Measurements from ENCODE around the gene L3MBTL4.
"Not testable (repeated sequence)": the region's sequence is repeated elsewhere in the genome, so short reads cannot be mapped to it uniquely, and the experiment has no call there.

The L3MBTL4 gene

DNA sequence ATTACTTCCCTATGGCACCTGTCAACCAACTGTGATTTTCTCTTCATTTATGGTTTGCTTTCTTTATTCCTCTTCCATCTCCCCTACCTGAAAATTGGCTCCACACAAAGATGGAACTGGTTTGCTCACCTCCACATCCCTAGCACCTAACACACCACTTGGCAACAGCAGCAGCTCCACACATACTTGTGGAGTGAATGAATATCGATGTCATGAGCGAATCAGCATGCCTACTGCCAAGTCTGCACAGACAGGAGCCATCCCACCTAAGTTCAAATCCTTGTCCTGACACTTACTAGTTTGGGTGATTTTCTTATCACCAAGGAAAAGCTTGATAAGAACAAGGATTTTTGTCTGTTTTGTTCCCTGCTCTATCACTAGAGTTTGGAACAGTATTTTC lies 328.0 kb downstream of the L3MBTL4 start:
- no peak for DNase-seq

DNA sequence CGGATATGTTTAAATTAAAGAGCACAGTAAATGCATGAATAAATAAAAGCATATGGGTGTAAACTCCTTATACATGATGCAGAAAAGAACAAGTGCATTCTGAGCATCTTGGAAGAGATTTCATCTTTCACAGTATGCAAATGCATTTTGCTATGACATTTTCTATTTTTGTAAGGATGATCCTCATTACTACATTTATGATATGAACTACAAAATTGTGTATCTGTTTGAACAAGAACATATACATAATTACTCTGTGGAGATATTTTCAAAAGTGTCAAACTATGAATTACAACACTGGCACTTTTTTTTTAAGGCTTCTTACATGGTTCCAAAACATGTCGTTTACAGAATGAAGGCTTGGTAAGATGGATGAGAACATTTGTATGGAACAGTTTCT lies 335.3 kb downstream of the L3MBTL4 start:
- no peak for DNase-seq

DNA sequence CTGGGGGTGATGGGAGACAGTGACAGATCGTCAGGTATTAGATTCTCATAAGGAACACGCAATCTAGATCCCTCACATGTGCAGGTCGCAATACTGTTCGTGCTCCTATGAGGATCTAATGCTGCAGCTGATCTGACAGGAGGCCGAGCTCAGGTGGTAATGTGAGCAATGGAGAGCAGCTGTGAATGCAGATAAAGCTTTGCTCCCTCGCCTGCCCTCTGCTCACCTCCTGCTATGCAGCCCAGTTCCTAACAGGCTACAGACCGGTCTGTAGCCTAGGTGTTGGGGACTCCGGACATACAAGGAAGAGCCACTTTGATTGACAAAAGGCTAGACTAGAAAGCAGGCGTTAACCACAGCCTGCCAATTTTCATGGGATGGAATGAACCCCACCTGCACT lies 335.8 kb downstream of the L3MBTL4 start:
- DNase-seq = no peak

DNA sequence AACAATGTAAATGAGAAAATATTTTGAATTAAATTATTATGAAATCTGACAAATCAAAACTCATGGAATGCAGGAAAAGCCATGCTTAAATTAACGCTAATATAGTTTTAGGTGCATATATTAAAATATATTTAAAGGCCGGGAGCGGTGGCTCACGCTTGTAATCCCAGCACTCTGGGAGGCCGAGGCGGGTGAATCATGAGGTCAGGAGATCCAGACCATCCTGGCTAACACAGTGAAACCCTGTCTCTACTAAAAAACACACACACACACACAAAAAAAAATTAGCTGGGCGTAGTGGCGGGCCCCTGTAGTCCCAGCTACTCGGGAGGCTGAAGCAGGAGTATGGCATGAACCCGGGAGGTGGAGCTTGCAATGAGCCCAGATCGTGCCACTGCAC lies 342.3 kb downstream of the L3MBTL4 start:
- DNase-seq = not testable (repeated sequence)

DNA sequence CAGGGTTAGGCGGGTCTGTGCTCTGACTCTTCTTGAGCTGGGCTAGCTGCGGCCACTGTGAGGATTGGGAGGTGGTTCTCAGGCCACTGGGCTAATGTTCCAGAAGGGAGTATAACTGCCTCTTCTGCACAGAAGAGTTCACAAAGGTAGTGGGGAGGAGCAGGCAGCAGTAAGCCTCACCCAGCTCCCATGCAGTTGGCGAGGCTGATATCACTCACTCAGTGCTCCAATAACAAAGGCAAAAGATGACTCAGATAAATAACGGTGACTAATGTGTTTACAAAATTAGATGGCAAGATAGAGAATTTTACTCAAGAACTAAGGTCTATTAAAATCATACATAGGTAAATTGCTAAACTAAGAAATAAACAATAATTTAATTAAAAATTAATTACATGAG lies 345.2 kb downstream of the L3MBTL4 start:
- no peak for DNase-seq

DNA sequence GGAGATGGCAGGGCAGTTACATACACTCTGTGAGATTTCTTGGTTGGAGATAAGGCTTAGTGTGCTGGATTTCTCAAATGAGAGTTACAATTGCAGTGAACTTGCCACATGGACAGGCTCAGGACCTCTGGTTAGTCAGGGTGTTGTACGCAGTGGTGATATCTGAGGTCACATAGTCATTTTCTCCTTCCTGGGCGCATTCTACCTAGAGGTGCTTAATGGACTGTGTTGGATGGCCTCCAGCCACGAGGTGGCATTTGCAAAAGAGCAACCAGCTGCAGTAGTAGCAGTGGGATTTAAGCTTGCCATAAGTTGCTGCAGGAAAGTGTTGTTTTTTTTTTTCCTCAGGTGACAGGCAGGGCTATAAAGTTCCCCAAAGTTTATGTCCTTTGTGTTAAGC lies 345.6 kb downstream of the L3MBTL4 start:
- no peak for DNase-seq

DNA sequence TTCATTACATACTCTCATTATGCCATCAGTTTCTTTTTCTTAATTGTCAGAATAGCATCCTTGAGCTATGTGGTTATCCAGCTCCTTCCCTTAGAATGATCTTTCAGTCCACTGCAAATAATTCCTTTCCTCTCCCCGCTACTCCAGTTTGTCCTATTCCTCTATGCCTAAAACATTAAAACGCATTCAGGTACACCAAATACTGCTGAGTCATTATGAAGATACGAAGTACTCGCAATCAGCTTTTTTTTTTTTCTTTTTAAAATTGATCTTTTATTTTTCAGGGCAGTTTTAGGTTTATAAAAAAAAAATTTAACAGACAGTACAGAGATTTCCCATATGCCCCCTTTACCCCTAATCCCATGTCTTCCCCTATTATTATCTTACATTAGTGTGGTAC lies 354.6 kb downstream of the L3MBTL4 start:
- DNase-seq = no peak

DNA sequence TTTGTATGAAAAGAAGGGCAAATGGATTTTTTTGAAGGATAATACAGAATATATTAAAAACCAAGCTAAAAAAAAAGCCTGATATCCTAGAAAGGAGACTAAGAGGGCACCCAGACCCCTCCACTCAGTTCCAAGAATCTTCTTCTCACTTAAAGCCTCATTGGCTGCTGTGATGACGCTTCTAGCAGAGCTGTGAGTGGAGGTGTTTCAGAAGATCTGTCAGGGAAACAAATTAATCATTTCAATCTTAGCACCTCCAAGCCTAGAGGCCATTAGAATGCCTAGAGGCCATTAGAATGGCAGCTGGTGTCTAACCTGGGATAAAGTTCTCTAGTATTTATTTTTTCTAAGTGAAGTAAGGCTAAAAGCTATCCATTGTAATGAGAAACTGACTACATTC lies 355.2 kb downstream of the L3MBTL4 start:
- DNase-seq = peak; percentile 5

DNA sequence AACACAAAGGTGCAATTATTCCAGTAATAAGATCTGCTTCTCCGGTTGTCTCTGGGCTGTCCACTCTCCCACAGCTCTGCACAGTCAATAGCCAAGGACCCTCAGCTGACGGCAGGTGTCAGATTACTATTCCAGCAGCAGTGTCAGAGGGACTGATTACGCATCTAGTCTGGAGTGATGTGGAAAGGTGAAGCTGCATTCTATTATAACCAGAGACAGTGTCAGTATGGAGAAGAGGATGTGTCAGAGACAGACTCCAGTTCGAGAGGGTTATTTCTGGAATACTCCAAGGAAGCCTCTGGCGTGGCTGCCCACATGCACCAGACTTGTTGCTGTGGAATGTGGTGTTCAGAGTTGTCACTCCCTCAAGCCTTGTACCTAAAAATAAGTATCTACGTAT lies 355.8 kb downstream of the L3MBTL4 start:
- DNase-seq = peak; percentile 82

DNA sequence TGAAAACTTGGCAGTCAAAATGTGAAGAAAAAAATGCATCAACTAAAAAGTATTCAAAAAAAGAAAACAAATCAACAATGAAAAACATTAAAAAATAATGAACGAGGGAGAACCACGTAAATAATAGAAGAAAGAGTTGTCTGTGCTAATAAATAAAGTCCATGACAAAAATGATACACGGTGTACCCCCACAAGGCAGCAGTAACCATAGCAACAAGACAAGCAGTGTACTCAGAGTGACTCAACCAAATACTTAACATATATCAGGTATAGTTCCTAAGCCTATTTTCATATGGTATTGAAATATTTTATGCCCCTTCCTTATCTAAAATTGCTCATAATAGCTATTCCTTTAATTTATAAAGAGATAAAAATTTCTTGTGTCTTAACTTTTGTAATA lies 357.1 kb downstream of the L3MBTL4 start:
- no peak for DNase-seq

DNA sequence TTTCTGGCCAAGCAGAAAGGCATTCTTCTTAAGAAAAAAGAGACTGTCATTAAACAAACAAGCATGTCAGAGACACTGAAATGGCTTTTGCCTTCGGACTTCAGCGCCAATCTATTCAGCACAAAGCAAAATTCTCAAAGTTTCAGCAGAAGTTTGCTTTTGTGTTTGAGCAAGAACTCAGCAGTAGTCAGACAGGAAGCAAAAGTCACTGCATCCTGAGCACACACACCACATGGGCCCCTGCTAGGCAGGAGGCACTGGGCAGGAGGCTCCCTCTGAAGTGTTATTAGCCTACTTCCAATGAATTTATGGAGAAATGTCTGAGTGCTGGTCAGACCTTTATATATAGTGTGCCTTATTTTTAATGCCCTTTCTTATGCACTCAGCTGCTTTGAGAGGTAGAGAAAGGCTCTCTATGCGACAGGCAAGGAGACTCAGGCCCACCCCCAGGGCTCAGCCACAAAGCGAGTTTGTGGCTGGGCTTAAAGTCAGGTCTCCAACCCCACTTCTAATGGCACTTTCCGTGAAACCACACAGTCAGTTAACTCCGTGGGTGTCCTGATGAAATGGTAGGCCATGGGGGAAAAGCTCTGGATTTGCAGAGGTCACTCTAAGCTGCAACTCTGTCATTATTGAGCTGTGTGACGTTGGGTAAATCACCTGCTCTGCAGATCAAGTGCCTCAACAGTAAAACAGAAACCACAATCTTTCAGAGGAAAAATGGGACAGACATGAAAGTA lies 358.4 kb downstream of the L3MBTL4 start:
- no peak for DNase-seq

DNA sequence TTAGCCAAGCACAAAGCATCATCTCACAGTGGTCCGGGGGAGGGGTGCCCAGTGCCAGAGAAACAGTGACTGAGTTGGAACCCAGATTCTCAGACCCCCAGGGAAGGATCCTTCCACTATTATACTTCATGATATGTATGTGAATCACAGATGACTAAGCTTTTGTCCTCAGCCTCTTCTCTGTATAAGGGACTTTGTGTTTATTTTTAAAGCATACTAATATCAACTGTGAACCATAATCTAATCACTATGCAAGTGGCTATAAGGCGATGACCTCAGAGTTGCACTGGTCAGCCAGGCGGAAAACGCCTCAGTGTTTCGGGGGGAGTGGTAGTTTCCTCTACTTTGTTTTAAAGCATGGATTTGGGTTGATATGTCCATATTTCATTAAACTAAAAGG lies 359.0 kb downstream of the L3MBTL4 start:
- DNase-seq = no peak

DNA sequence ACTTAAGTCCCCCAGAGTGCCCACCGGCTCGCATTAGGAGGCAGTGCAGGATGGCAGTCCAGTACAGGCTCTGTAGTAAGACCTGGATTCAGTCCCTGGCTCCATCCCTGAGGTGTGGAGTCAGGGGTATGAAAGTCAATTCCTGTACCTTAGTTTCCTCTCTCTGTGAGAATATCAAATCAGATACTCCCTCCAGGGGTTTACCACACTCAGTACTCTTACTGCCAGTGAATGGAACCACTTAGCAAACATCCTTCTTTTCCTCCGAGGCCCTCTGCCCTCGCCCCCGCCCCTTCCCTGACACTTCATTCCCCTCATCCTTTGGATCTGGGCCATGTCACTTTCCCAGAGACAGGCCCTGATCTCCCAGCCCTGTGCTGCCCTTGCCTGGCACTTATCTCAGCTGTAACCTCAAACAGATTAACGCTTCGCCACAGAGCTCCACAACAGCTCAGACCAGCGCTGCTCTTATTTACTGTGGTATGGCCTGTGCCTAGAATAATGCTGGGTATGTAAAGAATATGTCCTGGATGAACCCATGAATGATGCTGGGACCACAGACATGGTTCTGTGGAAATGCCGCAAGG lies 360.4 kb downstream of the L3MBTL4 start:
- DNase-seq = peak; percentile 80

DNA sequence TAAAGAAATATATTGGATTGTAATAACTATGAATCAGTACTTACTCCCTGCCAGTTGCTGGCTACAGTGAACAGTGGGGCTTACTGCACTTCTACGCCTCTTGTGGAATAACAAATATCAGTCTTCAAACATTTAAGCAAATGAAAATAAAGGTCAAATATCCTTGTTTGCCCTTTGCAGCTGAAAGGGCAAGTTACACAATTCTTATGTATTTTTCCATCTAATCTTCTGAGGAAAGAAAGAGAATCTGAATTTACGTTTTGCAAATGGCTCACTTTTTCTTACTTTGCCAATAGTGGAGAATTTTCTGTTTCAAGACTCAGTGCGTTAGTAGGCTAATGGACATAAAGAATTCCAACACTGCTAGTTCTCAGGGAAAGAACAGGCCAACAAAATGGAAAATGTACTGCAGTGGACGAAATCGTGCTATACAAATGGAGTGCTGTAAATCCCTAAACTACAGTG lies 362.2 kb downstream of the L3MBTL4 start:
- DNase-seq = no peak

DNA sequence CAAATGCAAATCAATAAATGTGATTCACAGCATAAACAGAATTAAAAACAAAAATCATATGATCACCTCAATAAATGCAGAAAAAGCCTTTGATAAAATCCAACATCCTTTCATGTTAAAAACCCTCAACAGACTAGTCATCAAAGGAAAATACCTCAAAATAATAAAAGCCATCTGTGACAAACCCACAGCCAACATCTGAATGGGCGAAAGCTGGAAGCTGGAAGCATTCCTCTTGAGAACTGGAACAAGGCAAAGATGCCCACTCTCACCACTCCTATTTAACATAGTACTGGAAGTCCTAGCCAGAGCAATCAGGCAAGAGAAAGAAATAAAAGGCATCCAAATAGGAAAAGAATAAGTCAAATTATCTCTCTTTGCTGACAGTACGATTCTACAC lies 367.1 kb downstream of the L3MBTL4 start:
- DNase-seq = not testable (repeated sequence)

DNA sequence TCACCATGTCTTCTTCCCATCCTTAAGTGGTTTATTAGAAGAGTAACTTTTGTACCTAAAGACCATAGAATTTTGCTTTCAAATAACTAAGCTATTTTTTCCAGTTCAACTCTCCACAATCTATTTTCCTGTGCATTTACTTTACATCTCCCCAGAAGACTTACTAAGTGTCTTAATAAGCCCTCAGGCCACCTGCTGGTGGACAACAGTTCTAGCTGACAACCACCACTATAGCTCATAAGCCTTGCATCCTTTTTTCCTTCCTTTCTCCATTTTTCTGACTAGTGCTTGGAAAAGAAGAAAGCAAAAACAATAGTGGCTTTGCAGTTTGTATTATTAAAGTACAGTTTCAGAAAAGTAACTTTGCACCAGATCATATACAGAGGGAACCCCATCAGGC lies 369.9 kb downstream of the L3MBTL4 start:
- DNase-seq = no peak

DNA sequence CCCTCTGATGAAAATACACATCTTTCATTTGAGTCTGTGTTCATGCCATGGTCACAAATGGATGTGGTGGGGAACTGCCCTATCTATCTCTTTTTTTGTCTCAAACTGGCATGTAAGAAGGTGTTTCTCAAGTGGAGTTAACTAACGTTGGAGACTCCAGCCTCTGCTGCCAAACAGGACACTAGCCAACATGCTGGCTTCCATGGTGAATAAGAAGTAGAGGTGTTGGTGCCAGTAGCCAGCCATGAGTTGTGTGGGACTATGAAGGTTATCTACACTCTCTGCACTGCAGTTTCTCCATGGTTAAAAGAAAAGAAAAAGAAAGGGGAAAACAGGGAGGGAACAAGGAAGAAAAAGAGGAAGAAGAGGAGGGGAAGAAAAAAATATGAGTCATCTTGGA lies 370.4 kb downstream of the L3MBTL4 start:
- DNase-seq = no peak

DNA sequence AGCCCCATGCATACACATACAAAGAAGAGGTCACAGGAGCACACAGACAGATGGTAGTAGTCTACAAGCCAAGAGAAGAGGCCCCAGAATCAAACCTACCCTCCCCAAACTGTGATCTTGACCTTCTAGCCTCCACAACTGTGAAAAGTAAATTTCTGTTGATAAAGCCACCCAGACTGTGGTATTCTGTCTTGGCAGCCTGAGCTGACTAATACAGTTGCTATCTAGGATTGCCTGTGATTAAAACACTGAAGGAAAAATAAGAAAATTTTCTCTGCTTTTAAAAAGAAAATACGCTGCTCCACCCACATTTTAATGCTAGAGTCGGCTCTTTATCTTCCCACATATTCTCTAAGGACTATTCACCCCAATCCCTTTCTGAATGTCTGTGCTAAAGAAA lies 375.7 kb downstream of the L3MBTL4 start:
- DNase-seq = no peak

DNA sequence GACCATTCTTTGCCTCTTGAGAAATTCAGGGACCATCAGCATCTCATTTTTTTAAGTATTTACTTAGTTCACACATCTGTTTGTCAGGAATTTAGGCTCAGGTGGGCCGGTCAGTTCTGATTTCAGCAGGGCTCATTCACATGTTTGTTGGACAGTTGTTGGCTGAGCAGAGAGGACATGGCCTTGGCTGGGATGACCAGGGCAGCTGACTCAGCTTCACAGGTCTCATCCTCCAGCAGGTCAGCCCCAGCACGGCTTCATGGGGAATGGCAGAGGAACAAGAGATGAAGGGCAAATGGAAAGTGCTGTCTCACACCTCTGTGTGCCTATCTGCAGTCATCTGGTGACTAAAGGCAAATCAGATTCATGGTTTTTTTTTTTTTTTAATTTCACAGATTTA lies 383.3 kb downstream of the L3MBTL4 start:
- no peak for DNase-seq

DNA sequence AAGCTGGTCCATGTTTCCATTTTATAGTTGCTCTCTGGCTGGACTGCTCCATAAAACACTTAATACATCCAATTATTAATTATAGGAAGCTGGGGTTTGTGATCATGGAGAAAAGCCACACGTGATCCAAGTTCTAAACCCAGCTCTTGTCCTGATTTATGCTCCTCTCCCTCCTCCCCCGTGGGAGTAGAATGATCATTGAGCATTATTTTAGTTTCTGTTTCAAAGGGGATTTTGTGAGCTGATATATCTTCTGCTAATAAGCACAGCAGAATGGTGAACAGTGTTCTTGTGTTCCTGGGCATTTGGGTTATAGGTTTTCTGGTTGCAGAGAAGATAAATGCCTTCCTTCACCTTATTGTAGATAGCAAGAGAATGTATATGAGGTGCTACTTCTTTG lies 383.7 kb downstream of the L3MBTL4 start:
- DNase-seq = no peak

DNA sequence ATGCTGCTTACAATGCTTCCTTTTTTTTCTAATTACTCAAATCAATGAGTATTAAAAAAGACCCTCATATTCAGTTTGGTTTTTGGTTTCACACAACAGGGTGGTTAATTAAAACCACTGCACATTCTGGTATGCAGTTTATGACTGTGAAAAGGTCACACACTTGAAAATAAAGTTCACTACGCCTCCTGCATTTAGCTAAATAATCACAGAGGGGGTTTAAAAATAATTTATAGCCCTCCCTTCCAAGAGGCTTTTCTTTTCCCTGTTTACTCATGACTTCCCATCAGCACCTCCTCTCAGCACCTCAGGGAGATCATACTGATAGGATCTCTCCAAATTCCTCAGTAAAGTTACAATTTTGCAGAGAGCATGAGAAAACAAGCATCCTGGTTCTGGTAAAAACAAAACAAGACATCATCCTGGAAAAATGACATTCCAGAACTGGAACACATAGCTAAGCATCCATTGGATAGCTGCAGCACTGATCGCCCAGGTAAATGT lies 389.9 kb downstream of the L3MBTL4 start:
- no peak for DNase-seq

DNA sequence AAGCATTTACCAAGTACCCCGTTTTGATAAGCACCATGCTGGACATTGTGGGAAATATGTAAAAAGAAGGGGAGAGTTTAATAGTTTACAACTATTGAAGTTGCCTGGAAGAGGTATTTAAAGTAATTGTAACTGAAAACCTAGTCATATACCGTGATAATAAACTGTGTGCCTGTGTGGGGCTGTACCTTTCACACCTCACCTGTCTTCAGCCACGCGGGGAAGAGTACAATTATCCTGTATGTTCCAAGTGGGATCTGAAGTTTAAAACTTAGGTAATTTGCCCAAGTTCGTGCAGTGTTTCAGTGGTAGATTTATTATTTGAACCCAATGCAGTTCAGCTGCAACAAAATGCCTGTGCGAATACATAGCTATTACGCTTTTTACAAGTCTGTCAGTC lies 391.2 kb downstream of the L3MBTL4 start:
- DNase-seq = no peak

DNA sequence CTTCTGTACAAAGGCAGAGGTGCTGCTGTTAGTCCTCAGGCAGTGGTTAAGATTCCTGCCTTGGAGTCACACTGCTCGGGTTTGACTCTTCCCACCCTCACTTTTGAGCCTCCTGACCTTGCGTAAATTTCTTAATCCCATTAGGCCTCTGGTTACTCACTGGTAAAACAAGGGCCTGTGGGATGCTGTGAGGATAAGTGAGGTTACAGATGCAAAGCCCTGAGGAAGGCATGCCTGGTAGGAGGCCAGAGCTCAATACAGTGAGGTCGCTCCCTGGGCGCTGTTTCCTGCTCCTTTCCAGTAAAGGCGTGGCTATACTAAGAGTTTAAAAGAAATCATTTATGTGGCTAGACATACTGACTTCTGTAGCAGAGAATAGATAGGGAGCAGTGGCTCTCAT lies 391.9 kb downstream of the L3MBTL4 start:
- no peak for DNase-seq

DNA sequence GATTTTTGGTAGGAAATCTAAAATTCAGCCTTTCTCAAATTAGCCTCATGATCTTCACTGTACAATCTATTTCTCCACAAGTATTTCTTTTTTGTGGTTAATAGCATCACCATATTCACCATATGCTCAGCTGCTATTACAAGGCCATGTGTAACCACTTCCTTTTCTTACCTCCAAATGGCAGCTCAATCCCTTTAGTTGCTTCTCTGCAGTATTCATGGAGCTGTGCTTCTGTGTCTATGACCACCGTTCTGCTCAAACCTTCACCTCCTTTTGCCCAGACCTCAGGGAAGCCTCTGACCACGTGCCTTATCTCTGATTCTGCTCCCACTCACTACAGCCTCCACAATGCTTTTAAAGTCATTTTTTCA lies 392.7 kb downstream of the L3MBTL4 start:
- no peak for DNase-seq

Data from NCI-H345 (cell line).